ENCODE measurements around the gene NCOA1. TPM values are rescaled to one million over a fixed set of nuclear protein-coding genes. Genes with fewer than 3 reads are reported as not detected.

The NCOA1 gene
- total RNA-seq, 4 donors from 2014 or later: 33.9 to 91.2 (median 60.1) TPM

DNA sequence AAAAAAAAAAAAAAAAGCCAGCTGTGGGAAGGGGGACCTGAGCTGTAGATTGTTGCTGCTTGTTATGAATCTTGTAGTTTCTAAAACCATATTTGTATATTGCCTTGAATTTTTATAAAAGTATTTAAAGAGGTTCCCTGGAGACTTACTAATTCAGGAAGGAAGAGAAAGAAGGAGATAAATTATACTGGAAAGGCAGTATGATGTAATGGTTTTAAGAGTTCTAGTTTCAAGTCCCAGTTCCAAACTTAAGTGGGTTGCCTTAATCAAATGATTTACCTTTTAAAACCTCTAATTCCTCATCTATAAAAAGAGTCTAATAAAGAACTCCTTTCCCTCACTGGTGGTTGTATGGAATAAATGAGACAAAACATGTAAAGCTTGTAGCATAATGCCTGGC, 240.0 kb downstream of the NCOA1 start:
- no peak for ATAC-seq
- H3K9me3 ChIP-seq: no peaks in the 10 kb centered on the region
- no peaks in the 10 kb centered on the region for H3K4me1 ChIP-seq
- H3K4me3 ChIP-seq: no peak overlapping the region
- in situ Hi-C loops (cut with MboI; ENCODE audit: low sequenced_read_pairs in 4 of 4) (no loop called here), intact Hi-C loops (cut with DNase I; ENCODE audit: low total_unique reads) (no loop called here)
- DNase-seq: no peak
- no peak overlapping the region for H3K27ac ChIP-seq
- peaks cover 0 to 26% of the 10 kb centered on the region in 2 donors for H3K36me3 ChIP-seq
- H3K27me3 ChIP-seq: no peaks in the 10 kb centered on the region
- TF ChIP-seq POLR2A (IDR thresholded peaks at IDR 0.05) (no peak), CTCF (IDR thresholded peaks at IDR 0.05 in 4 of 5, conservative IDR thresholded peaks at IDR 0.05 in 1 of 5) (no peak)

DNA sequence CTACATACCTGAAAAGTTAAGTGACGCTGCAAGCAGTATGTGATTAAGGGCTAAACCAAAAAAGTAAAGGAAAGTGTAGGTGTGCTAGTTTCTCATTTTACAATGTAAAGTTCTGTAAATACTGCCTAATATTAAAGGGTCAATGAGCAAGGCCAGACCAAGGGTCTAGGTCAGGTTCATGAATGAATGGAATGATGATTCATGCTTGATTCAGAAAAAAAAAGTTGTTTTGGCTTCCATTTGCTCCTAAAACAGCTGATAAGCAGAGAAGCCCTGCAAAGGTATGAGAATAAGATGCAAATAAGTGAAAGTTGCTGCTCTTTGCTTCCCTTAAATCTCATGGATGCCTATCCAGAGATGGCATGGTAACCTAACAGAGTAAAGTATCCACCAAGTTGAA, 240.9 kb downstream of the NCOA1 start:
- Histone ChIP-seq H3K27me3 (no peaks in the 10 kb centered on the region), H3K4me3 (no peak overlapping the region), H3K9me3 (no peaks in the 10 kb centered on the region), H3K36me3 (peaks cover 0 to 26% of the 10 kb centered on the region in 2 donors), H3K27ac (no peak overlapping the region), H3K4me1 (peaks cover 0 to 3% of the 10 kb centered on the region in 2 donors)
- DNase-seq (no peak), ATAC-seq (no peak)
- no peak for TF ChIP-seq CTCF (IDR thresholded peaks at IDR 0.05 in 4 of 5, conservative IDR thresholded peaks at IDR 0.05 in 1 of 5)
- TF ChIP-seq POLR2A (IDR thresholded peaks at IDR 0.05): no peak
- in situ Hi-C loops (cut with MboI; ENCODE audit: low sequenced_read_pairs in 4 of 4): no loop called here
- intact Hi-C loops (cut with DNase I; ENCODE audit: low total_unique reads): no loop called here

DNA sequence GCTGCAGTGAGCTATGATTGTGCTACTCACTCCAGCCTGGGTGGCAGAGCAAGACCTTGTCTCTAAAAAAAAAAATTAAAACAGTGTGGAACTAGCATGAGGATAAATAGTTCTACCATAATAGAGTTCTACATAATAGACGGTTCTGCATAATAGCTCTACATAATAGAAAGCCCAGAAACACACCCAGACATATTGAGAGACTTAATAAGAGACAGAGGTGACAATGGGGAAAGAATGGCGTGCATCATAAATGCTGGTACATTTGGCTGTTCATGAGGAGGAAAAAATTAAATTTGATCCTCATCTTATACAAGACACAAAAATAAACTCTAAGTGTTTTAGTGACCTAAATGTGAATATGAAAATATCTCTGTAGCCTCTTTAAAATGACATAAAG, 243.7 kb downstream of the NCOA1 start:
- intact Hi-C loops (cut with DNase I; ENCODE audit: low total_unique reads) (loop anchor here (5.0 kb wide), 2 partner anchors 122 to 242 kb away; partner anchors contain the start of gene NCOA1), in situ Hi-C loops (cut with MboI; ENCODE audit: low sequenced_read_pairs in 4 of 4) (no loop called here)
- ATAC-seq (no peak), DNase-seq (no peak)
- Histone ChIP-seq H3K4me1 (peaks cover 20 to 29% of the 10 kb centered on the region in 2 donors), H3K36me3 (peaks cover 0 to 2% of the 10 kb centered on the region in 2 donors), H3K4me3 (no peak overlapping the region), H3K27ac (no peak overlapping the region), H3K27me3 (no peaks in the 10 kb centered on the region), H3K9me3 (no peaks in the 10 kb centered on the region)
- no peak for TF ChIP-seq CTCF (IDR thresholded peaks at IDR 0.05 in 4 of 5, conservative IDR thresholded peaks at IDR 0.05 in 1 of 5)
- no peak for TF ChIP-seq POLR2A (IDR thresholded peaks at IDR 0.05)

GRCh38 chr2:24739354-24740025, 248.4 kb downstream of the NCOA1 start:
- H3K4me3 ChIP-seq: no peak overlapping the region
- H3K27me3 ChIP-seq: no peaks in the 10 kb centered on the region
- no peak for DNase-seq
- TF ChIP-seq CTCF (IDR thresholded peaks at IDR 0.05 in 4 of 5, conservative IDR thresholded peaks at IDR 0.05 in 1 of 5) (no peak), POLR2A (IDR thresholded peaks at IDR 0.05) (no peak)
- H3K27ac ChIP-seq: peak overlapping the region; percentile 30 to 55 (median 38)
- no peaks in the 10 kb centered on the region for H3K9me3 ChIP-seq
- peaks cover 20 to 35% of the 10 kb centered on the region in 2 donors for H3K4me1 ChIP-seq
- peak; percentile 63 for ATAC-seq
- intact Hi-C loops (cut with DNase I; ENCODE audit: low total_unique reads) (loop anchor here (5.0 kb wide), 3 partner anchors 53 to 247 kb away; partner anchors contain the start of genes CENPO, NCOA1 and PTRHD1), in situ Hi-C loops (cut with MboI; ENCODE audit: low sequenced_read_pairs in 4 of 4) (no loop called here)
- peaks cover 0 to 23% of the 10 kb centered on the region in 2 donors for H3K36me3 ChIP-seq
